Hypothalamus (tissue), 51 donors: ENCODE results near the gene SPIRE2.
"Not testable (repeated sequence)": the region's sequence is repeated elsewhere in the genome, so short reads cannot be mapped to it uniquely, and the experiment has no call there.

Experiments
- DNase-seq, 51 donors: peaks; one replicate each; lab custom pipeline; 2025; lab: John Stamatoyannopoulos, UW

SPIRE2 gene

DNA sequence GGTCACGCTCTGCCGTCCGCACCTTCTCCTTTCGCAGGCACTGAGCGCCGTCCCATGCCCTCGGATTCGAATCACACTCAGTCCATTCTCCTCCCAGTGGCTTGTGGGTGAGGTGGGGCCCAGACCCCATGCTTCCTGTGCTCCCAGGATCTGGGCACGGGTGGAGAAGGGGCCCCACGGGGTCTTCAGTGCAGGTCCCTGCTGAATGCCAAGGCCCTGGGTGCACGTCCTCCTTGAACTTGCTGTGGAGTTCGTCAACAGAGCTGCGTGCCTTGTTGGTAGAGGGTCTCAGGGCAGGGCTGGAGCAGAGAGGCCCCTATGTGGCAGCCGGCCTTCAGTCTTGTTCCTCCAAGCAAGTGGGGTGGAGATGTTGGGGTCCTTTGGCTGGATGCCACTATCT lies 83.1 kb downstream of the SPIRE2 start:
- DNase-seq: no peak

DNA sequence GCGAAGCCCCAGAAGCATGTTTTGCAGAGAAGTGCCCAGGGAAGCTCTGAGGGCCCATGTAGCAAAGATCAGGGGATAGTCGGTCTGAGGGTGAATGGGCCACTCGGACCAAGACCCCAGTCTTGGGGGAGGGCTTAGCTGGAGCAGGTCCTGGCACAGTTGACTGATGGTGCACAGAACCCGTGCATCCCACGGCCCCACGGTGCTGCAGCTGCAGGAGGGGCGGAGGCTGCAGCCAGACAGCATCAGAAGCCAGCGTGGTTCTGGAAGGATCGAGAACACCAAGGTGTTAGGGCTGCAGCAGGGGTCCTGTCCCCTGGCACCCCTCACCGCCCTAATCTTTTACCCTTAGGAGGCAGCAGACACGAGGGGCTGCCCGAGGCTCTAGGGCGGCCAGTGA lies 83.9 kb downstream of the SPIRE2 start:
- DNase-seq: no peak

DNA sequence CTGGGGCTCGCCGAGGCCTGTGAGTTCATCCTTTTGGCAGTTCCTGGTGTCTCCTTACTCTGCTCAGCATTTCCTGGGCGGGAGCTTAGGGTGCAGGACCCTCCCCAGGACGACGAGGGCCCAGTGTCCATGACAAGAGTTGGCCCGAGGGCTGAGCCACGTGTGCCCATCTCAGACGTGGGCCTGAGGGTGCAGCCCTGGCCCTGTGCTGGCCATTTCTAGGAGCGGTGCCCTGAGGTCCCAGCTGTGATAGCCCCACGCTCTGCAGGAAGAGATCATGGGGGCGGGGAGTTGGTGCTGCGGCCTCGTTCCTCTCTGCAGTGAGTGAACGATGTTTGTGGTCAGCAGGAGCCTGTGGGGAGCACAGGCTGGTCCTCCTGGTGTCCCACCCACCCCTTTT lies 84.4 kb downstream of the SPIRE2 start:
- DNase-seq: no peak

- DNase-seq: no peak
Observed at GRCh38 chr16:89913408-89914387, 85.4 kb downstream of the SPIRE2 start.

GRCh38 chr16:89914642-89915285 lies 86.5 kb downstream of the SPIRE2 start:
- DNase-seq: not testable (repeated sequence)

- peak in 7 of 51 donors; percentile 2 to 31 (median 15) for DNase-seq
Observed at GRCh38 chr16:89915303-89916232, 87.3 kb downstream of the SPIRE2 start.

DNA sequence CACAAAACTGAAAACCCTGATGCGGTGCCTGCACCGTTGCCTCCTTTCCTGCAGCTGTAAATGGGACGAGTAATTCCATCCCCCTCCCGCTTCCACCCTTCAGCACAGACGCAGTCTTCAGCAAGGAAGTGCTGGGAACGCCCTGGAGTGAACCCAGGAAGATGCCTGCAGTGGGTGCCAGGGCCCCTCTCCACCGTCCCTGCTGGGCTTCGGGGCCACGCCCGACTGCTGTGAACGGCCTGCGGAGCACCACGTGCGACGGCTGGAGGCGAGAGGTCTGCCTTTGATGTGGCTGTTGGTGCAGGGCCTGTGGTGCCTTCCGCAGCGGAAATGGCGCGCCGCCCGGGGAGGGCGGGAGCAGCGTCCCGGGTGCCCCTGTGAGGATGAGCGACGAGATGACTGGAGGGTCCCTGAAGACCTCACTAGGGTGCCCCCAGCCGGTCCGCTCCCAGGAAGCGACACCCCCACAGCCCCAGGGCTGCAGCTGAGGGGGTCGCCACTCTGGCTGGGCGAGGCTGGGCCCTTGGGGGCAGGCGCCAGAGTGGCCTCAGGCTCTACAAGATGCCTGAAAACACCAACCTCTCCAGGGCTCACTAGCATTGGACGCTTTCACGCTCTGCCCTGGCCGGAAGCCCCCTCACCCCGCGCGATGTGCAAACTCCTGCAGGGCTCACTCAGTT lies 89.6 kb downstream of the SPIRE2 start:
- DNase-seq: peak in 32 of 51 donors; percentile 15 to 89 (median 39)

GRCh38 chr16:89918453-89919347 lies 90.4 kb downstream of the SPIRE2 start, which contains the start of gene MC1R:
Gene MC1R, plus strand, starts transcription at chr16:89918862. Its CDS starts 397 bp downstream, at chr16:89919259.
- DNase-seq: peak in 2 of 51 donors; percentile 7 to 22

DNA sequence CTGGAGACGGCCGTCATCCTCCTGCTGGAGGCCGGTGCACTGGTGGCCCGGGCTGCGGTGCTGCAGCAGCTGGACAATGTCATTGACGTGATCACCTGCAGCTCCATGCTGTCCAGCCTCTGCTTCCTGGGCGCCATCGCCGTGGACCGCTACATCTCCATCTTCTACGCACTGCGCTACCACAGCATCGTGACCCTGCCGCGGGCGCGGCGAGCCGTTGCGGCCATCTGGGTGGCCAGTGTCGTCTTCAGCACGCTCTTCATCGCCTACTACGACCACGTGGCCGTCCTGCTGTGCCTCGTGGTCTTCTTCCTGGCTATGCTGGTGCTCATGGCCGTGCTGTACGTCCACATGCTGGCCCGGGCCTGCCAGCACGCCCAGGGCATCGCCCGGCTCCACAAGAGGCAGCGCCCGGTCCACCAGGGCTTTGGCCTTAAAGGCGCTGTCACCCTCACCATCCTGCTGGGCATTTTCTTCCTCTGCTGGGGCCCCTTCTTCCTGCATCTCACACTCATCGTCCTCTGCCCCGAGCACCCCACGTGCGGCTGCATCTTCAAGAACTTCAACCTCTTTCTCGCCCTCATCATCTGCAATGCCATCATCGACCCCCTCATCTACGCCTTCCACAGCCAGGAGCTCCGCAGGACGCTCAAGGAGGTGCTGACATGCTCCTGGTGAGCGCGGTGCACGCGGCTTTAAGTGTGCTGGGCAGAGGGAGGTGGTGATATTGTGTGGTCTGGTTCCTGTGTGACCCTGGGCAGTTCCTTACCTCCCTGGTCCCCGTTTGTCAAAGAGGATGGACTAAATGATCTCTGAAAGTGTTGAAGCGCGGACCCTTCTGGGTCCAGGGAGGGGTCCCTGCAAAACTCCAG lies 91.5 kb downstream of the SPIRE2 start:
- no peak for DNase-seq

DNA sequence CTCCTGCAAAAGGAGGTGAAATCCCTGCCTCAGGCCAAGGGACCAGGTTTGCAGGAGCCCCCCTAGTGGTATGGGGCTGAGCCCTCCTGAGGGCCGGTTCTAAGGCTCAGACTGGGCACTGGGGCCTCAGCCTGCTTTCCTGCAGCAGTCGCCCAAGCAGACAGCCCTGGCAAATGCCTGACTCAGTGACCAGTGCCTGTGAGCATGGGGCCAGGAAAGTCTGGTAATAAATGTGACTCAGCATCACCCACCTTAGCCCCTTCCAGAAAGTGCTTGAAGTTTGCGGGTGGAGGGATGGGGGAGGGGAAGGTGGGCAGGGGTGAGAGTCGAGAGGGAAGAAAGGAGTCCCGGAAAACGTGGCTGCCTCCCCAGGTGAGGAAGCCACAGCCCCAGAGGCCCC lies 92.4 kb downstream of the SPIRE2 start:
- DNase-seq: no peak
